ENCODE data around the gene DUSP28.

DNA sequence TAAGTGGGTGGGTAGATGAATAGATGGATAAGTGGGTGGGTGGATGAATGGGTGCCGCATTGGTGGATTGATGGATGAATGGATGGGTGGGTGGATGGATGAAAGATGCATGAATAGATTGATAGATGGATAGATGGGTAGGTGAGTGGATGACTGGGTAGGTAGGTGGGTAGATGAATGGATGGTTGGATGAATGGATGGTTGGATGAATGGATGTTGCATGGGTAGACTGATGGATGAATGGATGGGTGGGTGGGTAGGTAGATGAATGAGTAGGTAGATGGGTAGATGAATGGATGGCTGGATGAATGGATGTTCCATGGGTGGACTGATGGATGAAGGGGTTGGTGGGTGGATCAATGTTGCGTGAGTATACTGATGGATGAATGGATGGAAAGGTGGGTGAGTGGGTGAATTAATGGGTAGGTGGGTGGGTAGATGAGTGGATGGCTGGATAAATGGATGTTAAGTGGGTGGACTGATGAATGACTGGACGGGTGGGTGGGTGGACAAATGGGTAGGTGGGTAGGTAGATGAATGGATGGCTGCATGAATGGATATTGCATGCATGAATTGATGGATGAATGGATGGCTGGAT lies 32.9 kb upstream of the DUSP28 start:
- no peak for TF ChIP-seq TAF1 (IDR thresholded peaks at IDR 0.05; ENCODE audit: low read depth, low read length)
- TF ChIP-seq POLR2A (IDR thresholded peaks at IDR 0.05; ENCODE audit: low read depth, low read length) = no peak
- TF ChIP-seq POLR2AphosphoS5 (IDR thresholded peaks at IDR 0.05; ENCODE audit: low read depth, low read length) = no peak

All from GM12891 (cell line).